Epidermal melanocyte (primary cell): ENCODE results near the gene PUS3.
A peak's percentile ranks its signal among the peaks of the same experiment; 100 is the strongest.

Experiments used
- DNase-seq: peaks from one replicate; pipeline ENCODE4 v3.0.0; 2011; ENCODE audit warnings: low spot score; ENCODE audit not compliant: insufficient read length

PUS3 gene

DNA sequence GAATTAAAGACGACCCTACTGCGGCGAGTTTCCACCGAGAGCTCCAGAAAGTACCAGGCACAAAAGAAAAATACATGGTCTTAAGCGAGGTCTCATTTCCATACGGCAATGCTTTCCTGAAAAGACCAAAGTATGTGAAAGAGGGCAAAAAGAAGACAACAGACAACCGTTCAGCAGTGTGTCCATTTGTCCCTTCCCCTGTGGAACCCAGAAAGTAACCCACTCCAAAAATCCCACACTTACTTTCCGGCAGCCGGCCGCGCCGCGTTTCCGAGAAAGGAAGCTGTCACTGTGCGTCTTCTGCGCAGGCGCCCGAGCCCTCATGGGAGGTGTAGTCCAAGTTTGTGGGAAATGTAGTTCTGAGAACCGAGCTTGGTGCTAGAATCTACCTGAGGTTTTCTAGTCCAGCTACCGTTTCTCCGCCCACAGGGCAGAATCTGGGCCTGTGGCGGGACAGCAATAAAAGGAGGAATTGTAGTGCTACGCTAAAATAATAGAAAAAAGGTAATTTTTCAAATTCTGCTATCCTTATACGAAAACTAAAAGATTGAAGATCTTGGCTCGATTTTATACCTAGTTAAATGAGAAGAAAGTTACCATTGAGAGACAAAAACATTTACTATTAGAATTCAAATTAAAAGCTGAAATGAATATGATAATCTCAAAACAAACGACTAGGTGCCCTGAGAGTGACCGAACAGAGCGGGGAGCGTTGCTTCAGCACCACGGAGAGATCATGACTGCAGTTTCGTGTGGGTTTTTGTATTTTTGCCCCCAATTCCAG, at the start of gene PUS3:
PUS3 (minus strand) TSS at position 280 of the 784 bp plus-strand sequence. CDS start 6,922 bp downstream, outside the sequence.
- DNase-seq = peak; percentile 79

GRCh38 chr11:125952559-125952958, 49.6 kb upstream of the PUS3 start:
- DNase-seq = no peak

DNA sequence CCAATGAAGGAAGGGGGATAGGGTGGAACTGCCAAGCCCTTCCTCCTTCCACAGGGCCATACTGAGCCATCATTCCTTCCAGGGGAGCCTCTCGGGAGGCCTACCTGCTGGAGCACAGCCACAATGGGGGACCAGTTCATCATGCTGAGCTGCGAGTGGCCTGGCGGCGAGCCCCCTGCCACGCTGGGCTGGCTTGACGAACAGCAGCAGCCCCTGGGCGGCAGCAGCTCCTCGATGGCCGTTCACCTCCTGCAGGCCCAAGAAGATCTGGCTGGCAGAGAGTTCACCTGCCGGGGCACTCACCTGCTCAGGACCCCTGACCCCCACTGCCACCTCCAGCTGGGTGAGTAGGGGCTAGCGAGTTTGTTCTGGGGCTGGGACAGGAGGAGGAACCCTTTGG, 48.7 kb upstream of the PUS3 start:
- DNase-seq = no peak

DNA sequence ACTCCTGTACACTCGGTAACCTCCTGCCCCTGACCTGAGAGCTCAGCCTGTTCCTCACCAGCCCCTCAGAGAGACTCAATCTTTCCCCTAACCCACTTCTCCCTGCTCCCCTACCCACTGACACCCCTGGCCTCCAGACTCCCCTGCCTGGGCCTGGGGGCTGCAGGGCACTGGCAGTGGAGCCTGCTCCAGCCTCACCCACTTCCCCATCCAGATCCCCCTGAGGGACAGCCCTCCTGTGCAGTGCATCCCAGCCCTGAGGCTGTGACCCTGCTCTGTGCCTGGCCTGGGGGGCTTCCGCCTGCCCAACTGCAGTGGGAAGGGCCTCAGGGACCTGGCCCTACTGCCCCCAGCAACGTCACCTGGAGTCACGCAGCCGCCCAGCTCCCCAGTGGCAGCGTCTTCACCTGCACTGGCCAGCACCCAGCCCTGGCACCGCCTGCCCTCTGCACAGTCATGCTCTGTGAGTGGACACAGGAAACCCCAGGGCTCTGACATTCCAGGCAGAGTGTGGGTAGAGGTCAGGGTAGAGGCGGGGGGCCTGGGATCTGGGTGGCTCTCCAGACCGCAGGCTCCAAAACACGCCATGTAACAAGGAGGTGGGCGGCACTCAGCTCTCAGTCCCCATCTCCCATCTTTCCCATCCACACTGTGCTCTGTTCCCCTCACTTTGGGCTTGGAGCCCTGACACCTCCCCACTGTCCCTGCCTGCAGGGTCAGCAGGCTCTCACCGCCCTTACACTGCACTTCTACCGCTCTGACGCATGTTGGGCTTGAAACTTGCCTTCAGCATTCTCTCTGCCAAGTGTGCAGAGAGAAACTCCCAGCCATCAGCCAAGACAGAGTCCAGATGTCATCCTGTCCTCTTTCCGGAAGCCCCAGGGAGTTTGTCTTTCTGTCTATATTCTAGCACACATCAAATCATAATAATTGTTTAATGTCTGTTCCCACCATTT, 48.0 kb upstream of the PUS3 start:
- no peak for DNase-seq

GRCh38 chr11:125950178-125950490, 47.1 kb upstream of the PUS3 start:
- no peak for DNase-seq

GRCh38 chr11:125949271-125950177, 46.5 kb upstream of the PUS3 start:
- no peak for DNase-seq

- no peak for DNase-seq
These were observed 45.5 kb upstream of the PUS3 start for GRCh38 chr11:125948278-125949051.

DNA sequence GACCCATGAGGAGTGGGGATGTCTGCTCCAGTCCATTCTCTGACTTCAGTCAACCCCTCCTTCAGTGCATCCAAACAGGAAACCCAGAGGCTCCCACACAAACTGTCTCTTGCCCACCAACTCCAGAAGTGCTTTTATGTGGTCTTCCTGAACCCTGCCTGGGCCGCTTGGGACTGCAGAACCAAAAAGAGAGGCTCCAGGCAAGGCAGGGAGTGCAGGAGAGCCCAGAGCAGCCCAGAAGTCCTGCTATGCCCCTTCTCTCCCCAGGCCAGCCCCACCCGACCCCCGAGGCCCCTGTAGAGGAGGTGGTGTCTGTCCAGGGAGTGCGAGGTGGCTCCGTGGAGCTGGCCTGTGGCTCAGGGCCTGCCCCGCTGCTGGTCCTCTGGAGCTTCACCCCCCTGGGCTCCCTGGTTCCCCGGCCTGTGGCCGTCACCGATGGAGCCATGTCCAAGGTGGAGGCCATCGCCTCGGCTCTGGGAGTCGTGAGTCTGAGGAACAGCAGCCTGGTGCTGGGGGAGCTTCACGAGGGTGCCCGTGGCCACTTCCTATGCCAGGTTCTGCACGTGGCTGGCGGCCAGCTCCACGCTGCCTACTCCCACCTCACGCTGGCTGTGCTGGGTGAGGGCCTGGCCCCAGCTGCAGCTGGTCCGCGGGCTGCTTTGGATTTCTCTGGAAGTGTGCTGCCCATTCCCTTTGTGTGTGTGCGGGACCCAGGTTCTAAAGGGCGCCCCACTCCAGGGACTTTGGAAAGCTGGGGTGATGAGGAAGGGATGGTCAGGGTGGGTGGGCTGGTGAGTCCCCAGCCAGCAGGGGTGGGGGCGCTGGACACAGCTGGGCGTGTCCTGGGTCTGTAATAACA, 44.6 kb upstream of the PUS3 start:
- DNase-seq = no peak

DNA sequence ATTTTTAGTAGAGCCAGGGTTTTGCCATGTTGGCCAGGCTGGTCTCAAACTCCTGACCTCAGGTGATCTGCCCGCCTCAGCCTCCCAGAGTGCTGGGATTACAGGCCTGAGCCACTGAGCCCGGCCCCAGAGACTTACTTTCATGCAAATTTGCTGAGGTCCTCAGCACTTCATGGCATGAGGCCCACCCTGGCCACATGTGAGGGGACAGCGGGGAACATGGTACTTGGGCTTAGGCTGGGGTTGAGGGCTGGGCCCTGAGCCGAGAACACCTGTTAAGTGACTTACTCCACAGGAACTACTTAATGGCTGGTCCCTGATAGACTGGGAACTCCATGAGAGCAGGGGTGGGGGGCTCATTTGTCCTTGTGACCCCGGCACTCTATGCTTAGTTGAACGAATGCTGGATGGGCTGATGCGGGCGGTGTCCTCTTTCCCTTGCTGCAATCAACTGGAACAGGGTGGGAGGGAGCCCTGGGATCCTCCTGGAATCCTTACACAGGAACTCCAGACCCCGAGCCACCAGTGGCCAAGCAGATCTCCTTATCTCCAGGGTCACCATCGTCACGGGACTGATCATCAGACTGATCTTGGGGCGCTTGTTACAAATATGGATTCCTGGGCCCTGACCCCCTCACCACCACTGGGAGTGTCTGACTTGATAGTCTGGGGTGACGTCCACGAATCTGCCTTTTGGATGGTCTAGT, 43.9 kb upstream of the PUS3 start:
- DNase-seq = no peak

DNA sequence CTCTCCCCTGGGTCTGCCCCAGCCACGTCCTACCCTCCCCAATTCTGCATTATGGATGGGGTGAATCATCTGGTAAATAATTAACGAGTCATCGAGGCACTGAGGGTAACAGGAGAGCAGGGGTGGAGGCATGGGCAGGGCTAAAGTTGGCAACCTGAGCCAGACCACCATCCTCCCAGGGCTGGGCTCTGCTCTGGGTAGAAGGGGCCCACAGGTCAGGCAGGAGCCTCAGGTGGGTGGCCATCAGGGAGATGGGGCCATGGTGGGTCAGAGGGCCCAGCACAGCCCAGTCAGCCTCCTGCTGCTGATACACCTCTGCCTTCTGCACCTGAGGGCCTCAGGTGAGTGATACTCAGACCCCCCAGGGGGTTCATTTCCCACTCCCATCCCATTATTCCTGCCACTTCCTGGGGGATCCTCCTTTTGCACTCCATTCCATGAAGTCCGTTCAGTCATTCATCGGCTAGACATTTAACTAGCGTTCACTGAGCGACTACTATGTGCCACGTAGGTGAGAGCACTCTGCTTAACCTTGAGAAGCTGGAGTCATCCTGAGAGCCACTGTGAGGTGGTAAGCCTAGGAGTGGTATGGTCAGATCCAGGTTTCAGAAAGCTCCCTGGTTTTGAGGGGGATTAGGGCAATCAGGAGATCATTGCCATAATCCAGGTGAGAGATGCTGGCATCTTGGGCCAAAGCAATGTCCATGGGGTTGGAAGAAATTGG, 43.0 kb upstream of the PUS3 start, which contains the start of gene VSIG10L2:
VSIG10L2 (plus strand) TSS at position 248 of the 724 bp plus-strand sequence; CDS start at position 260, 12 bp downstream.
- no peak for DNase-seq

DNA sequence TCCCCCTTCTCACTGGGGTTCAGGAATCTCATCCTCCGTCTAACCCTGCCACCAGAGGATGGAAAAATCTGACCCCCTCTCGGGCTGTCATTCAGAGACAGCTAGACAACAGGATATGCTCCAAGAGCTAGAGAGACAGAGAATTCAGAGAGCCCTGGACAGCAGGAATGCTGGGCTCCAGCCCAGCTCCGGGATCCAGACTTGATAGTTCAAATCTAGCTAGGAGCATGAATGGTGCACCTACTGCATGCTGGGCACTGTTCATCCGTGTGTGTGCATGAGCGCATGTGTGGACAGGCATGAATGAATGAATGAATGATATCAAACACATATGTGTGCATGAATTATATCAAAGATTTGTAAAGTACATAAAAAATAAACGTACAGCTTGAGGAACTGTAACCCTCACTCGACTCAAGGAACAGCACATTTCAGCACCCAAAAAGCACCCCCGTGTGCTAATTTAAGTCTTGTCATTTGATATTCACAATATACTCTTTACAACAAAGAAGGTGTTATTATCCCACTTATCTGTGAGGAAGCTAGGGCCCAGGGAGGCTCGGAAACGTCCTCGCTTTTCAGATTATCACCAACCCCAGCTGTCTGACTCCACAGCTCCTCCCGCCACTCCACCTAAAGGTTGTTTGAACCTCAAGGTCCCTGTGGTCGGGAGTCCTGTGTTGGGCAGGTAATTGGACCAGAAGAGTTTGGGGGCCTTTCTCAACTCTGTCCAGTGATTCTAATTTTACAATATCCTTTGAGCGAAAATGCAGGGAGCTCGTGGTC, 42.2 kb upstream of the PUS3 start:
- DNase-seq = no peak

GRCh38 chr11:125944350-125945010, 41.5 kb upstream of the PUS3 start:
- DNase-seq = no peak

- DNase-seq = no peak
These were observed 40.8 kb upstream of the PUS3 start for GRCh38 chr11:125943661-125944349.

GRCh38 chr11:125942771-125943428, 39.9 kb upstream of the PUS3 start:
- no peak for DNase-seq
